HG02943 (cell line): ENCODE data around the gene P2RX6.

Source experiments
- ATAC-seq: cut with Tn5 transposase; IDR thresholded peaks from one replicate; pipeline ENCODE4 v1.9.1; 2021; ENCODE audit warnings: mild to moderate bottlenecking, low read depth, moderate library complexity; ENCODE audit not compliant: unreplicated experiment

Gene P2RX6

GRCh38 chr22:20979243-20979809 is 35.6 kb upstream of the P2RX6 start:
- no peak for ATAC-seq

- ATAC-seq: no peak
Observed at GRCh38 chr22:20979940-20980453, 35.0 kb upstream of the P2RX6 start.

- ATAC-seq: no peak
Observed at GRCh38 chr22:20980523-20980922, 34.4 kb upstream of the P2RX6 start.

- no peak for ATAC-seq
Observed at GRCh38 chr22:20980938-20981722, 33.8 kb upstream of the P2RX6 start.

GRCh38 chr22:20981787-20982562 is 33.0 kb upstream of the P2RX6 start, which contains the start of gene LZTR1:
Gene LZTR1, plus strand, starts transcription at chr22:20982297. Its CDS starts 75 bp downstream, at chr22:20982372.
- ATAC-seq: peak; percentile 67

GRCh38 chr22:20982563-20982882 is 32.4 kb upstream of the P2RX6 start:
- ATAC-seq: no peak

- ATAC-seq: no peak
Observed at GRCh38 chr22:20983081-20983771, 31.7 kb upstream of the P2RX6 start.

- no peak for ATAC-seq
Observed at GRCh38 chr22:20985720-20986119, 29.2 kb upstream of the P2RX6 start.

GRCh38 chr22:20986365-20986764 is 28.6 kb upstream of the P2RX6 start:
- no peak for ATAC-seq

GRCh38 chr22:20987375-20987774 is 27.6 kb upstream of the P2RX6 start:
- no peak for ATAC-seq

- ATAC-seq: no peak
Observed at GRCh38 chr22:20988573-20989322, 26.2 kb upstream of the P2RX6 start.

- no peak for ATAC-seq
Observed at GRCh38 chr22:20989323-20990138, 25.4 kb upstream of the P2RX6 start.

GRCh38 chr22:20990184-20991180 is 24.5 kb upstream of the P2RX6 start:
- no peak for ATAC-seq

GRCh38 chr22:20991252-20992055 is 23.5 kb upstream of the P2RX6 start:
- ATAC-seq: no peak

GRCh38 chr22:20992056-20992442 is 22.9 kb upstream of the P2RX6 start:
- ATAC-seq: no peak

- ATAC-seq: no peak
Observed at GRCh38 chr22:20992456-20993303, 22.3 kb upstream of the P2RX6 start.
